GM12892 (cell line): ENCODE data around the gene WDR41.

Experiments used
- POLR2A ChIP-seq: IDR thresholded peaks from 2 replicates; pipeline ENCODE4 v1.6.1; 2011; ENCODE audit warnings: low read depth, low read length, control low read depth
- POLR2AphosphoS5 ChIP-seq: IDR thresholded peaks from 2 replicates; pipeline ENCODE4 v1.6.1; 2011; ENCODE audit warnings: low read depth, low read length, control low read depth
- TAF1 ChIP-seq: IDR thresholded peaks from 2 replicates; pipeline ENCODE4 v1.6.1; 2011; ENCODE audit warnings: low read depth, mild to moderate bottlenecking, control low read depth, low read length, borderline replicate concordance

DNA sequence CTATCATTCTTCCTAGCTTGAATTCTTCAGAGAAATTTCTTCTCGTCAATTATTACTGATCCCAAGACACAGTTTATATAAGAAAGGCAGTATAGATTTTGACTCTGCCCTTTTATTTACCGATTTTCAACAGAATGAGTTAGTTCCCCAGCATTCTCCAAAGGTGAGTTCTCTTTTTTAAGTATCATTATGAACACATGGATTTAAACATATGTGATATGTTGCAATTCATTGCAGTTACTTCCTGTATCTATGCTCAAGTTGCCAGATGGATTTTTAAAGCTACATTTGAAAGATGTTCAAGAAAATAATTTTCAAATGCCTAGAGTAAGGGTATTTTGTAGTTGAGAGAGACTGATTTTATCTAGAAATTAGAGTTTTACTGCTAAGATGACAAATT is 8.4 kb downstream of the WDR41 start:
- TF ChIP-seq POLR2AphosphoS5 (no peak), POLR2A (no peak), TAF1 (no peak)
